PC-9 (cell line): ENCODE results near the gene TMEM161B.

Source experiments
- EZH2 ChIP-seq: fragments of 200-600 bp; sonication (generic); IDR thresholded peaks from 2 replicates; pipeline ENCODE4 v1.8.0; 2017; ENCODE audit warnings: antibody characterized with exemption, low read depth
- TF ChIP-seq, protein P1 (sequence below): fragments of 200-600 bp; sonication (generic); conservative IDR thresholded peaks from 2 replicates; pipeline ENCODE4 v1.6.1; 2017; ENCODE audit warnings: mixed run types, antibody characterized with exemption, mild to moderate bottlenecking, moderate library complexity

GRCh38 chr5:88269222-88269771 lies 652 bp upstream of the TMEM161B start:
- TF ChIP-seq, protein P1, sequence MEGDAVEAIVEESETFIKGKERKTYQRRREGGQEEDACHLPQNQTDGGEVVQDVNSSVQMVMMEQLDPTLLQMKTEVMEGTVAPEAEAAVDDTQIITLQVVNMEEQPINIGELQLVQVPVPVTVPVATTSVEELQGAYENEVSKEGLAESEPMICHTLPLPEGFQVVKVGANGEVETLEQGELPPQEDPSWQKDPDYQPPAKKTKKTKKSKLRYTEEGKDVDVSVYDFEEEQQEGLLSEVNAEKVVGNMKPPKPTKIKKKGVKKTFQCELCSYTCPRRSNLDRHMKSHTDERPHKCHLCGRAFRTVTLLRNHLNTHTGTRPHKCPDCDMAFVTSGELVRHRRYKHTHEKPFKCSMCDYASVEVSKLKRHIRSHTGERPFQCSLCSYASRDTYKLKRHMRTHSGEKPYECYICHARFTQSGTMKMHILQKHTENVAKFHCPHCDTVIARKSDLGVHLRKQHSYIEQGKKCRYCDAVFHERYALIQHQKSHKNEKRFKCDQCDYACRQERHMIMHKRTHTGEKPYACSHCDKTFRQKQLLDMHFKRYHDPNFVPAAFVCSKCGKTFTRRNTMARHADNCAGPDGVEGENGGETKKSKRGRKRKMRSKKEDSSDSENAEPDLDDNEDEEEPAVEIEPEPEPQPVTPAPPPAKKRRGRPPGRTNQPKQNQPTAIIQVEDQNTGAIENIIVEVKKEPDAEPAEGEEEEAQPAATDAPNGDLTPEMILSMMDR = no peak
- no peak for TF ChIP-seq EZH2
